ENCODE results near the gene AGPAT3.

DNA sequence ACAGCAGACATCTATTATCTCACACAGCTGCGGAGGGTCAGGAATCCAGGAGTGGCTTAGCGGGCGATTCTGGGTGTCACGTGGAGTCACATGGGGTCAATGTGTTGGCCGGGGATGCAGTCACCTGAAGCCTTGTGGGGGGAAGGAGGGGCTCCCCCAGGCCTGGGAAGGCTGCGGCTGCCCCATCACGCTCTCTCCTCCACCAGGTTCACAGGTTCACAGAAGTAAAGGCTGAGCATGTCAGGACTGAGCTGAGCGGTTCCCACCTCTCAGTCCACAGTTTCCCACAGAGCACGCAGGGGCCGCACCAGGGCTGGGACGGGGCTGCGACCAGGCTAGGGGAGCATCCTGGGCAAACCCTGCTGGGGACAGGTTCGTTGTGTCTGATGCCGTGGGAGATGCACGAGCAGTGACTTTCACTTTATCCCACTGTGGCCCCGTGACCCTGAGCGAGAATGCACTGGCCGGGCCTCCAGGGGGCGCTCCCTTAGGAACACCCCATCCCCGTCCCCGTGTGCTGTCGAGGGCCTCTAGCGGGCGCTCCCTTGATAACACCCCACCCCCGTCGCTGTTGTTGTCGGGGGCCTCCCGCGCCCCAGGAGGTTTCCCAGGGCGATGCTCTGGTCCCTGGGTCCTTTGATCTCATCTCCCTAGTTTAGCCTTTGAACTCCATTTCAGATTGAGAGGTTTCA is 73.9 kb downstream of the AGPAT3 start:
- TF ChIP-seq MYC (IDR thresholded peaks at IDR 0.05; ENCODE audit: borderline replicate concordance, low read length): no peak
- TF ChIP-seq FOSL2 (IDR thresholded peaks at IDR 0.05): no peak
- no peak for TF ChIP-seq FOSL2 (CRISPR knock-in tag; IDR thresholded peaks at IDR 0.05)
- no peak for TF ChIP-seq JUN (IDR thresholded peaks at IDR 0.05)
